ENCODE measurements around the gene CETN1.

Gene CETN1

GRCh38 chr18:618618-619017 is 38.4 kb downstream of the CETN1 start:
- Histone ChIP-seq H3K4me1 (ENCODE audit: control insufficient read depth, insufficient read depth, low read length) (no peaks in the 10 kb centered on the region), H3K4me3 (ENCODE audit: low read depth, low read length) (no peak overlapping the region), H3K27ac (ENCODE audit: extremely low read depth, low read depth, low read length) (no peak overlapping the region), H3K9me3 (ENCODE audit: control insufficient read depth, insufficient read depth, low read depth, low read length) (no peaks in the 10 kb centered on the region), H3K36me3 (ENCODE audit: control insufficient read depth in 2 of 2, insufficient read depth in 1 of 2, low read length in 2 of 2) (no peaks in the 10 kb centered on the region)
- CTCF ChIA-PET, result interaction anchor here (0.6 to 2.6 kb wide), 9 partner anchors 13 to 332 kb away, joined by 3 to 21 read pairs (median 3); no protein-coding TSS in a partner anchor
- no peak for TF ChIP-seq ZNF121 (tag by site-specific recombination; IDR thresholded peaks at IDR 0.05)
- TF ChIP-seq, protein P1, sequence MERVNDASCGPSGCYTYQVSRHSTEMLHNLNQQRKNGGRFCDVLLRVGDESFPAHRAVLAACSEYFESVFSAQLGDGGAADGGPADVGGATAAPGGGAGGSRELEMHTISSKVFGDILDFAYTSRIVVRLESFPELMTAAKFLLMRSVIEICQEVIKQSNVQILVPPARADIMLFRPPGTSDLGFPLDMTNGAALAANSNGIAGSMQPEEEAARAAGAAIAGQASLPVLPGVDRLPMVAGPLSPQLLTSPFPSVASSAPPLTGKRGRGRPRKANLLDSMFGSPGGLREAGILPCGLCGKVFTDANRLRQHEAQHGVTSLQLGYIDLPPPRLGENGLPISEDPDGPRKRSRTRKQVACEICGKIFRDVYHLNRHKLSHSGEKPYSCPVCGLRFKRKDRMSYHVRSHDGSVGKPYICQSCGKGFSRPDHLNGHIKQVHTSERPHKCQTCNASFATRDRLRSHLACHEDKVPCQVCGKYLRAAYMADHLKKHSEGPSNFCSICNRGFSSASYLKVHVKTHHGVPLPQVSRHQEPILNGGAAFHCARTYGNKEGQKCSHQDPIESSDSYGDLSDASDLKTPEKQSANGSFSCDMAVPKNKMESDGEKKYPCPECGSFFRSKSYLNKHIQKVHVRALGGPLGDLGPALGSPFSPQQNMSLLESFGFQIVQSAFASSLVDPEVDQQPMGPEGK (tag by site-specific recombination; IDR thresholded peaks at IDR 0.05), result no peak
- TF ChIP-seq SCRT1 (tag by site-specific recombination; IDR thresholded peaks at IDR 0.05; ENCODE audit: borderline replicate concordance), result no peak
- TF ChIP-seq ZNF645 (tag by site-specific recombination; IDR thresholded peaks at IDR 0.05), result no peak
- no peak for TF ChIP-seq ZNF585B (tag by site-specific recombination; IDR thresholded peaks at IDR 0.05)
- TF ChIP-seq ZNF670 (tag by site-specific recombination; IDR thresholded peaks at IDR 0.05; ENCODE audit: low read depth), result no peak
- TF ChIP-seq, protein P2, sequence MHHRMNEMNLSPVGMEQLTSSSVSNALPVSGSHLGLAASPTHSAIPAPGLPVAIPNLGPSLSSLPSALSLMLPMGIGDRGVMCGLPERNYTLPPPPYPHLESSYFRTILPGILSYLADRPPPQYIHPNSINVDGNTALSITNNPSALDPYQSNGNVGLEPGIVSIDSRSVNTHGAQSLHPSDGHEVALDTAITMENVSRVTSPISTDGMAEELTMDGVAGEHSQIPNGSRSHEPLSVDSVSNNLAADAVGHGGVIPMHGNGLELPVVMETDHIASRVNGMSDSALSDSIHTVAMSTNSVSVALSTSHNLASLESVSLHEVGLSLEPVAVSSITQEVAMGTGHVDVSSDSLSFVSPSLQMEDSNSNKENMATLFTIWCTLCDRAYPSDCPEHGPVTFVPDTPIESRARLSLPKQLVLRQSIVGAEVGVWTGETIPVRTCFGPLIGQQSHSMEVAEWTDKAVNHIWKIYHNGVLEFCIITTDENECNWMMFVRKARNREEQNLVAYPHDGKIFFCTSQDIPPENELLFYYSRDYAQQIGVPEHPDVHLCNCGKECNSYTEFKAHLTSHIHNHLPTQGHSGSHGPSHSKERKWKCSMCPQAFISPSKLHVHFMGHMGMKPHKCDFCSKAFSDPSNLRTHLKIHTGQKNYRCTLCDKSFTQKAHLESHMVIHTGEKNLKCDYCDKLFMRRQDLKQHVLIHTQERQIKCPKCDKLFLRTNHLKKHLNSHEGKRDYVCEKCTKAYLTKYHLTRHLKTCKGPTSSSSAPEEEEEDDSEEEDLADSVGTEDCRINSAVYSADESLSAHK (tag by site-specific recombination; IDR thresholded peaks at IDR 0.05), result no peak
- TF ChIP-seq ZNF292 (tag by site-specific recombination; IDR thresholded peaks at IDR 0.05; ENCODE audit: borderline replicate concordance, low read depth), result no peak
- no peak for TF ChIP-seq ZIC2 (tag by site-specific recombination; IDR thresholded peaks at IDR 0.05)
- TF ChIP-seq ZNF132 (tag by site-specific recombination; IDR thresholded peaks at IDR 0.05; ENCODE audit: borderline replicate concordance), result no peak
- TF ChIP-seq ZNF184 (tag by site-specific recombination; IDR thresholded peaks at IDR 0.05), result no peak
- TF ChIP-seq, protein P3, sequence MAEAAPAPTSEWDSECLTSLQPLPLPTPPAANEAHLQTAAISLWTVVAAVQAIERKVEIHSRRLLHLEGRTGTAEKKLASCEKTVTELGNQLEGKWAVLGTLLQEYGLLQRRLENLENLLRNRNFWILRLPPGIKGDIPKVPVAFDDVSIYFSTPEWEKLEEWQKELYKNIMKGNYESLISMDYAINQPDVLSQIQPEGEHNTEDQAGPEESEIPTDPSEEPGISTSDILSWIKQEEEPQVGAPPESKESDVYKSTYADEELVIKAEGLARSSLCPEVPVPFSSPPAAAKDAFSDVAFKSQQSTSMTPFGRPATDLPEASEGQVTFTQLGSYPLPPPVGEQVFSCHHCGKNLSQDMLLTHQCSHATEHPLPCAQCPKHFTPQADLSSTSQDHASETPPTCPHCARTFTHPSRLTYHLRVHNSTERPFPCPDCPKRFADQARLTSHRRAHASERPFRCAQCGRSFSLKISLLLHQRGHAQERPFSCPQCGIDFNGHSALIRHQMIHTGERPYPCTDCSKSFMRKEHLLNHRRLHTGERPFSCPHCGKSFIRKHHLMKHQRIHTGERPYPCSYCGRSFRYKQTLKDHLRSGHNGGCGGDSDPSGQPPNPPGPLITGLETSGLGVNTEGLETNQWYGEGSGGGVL (tag by site-specific recombination; IDR thresholded peaks at IDR 0.05), result no peak
- no peak for TF ChIP-seq ZNF366 (tag by site-specific recombination; conservative IDR thresholded peaks at IDR 0.05)
- no peak for TF ChIP-seq ZNF354C (tag by site-specific recombination; IDR thresholded peaks at IDR 0.05; ENCODE audit: borderline replicate concordance, low read depth)
- TF ChIP-seq ZNF423 (tag by site-specific recombination; IDR thresholded peaks at IDR 0.05), result no peak
- no peak for TF ChIP-seq ZNF623 (tag by site-specific recombination; IDR thresholded peaks at IDR 0.05)
- TF ChIP-seq ZBTB11 (tag by site-specific recombination; conservative IDR thresholded peaks at IDR 0.05; ENCODE audit: low read depth), result no peak
- POLR2A ChIA-PET, result interaction anchor here (1.4 kb wide), 1 partner anchor 40 kb away, joined by 3 read pairs; no protein-coding TSS in a partner anchor
